Testis (tissue), 2 donors: ENCODE data around the gene SLC47A1.

ENCODE experiments used
- POLR2A ChIP-seq: fragments of 450-650 bp; IDR thresholded peaks from one replicate; pipeline ENCODE4 v1.6.1; 2017; ENCODE audit warnings: antibody characterized with exemption, mild to moderate bottlenecking, moderate library complexity
- TF ChIP-seq, protein P1 (sequence below), 3 experiments: fragments of 450-650 bp in 2 of 3; fragments of 200-600 bp in 1 of 3; sonication (generic) in 1 of 3; IDR thresholded peaks; one replicate each; pipeline ENCODE4 v1.5.1; 2016 to 2019; ENCODE audit warnings: antibody characterized with exemption in 3 of 3, mild to moderate bottlenecking in 2 of 3, moderate library complexity in 1 of 3

DNA sequence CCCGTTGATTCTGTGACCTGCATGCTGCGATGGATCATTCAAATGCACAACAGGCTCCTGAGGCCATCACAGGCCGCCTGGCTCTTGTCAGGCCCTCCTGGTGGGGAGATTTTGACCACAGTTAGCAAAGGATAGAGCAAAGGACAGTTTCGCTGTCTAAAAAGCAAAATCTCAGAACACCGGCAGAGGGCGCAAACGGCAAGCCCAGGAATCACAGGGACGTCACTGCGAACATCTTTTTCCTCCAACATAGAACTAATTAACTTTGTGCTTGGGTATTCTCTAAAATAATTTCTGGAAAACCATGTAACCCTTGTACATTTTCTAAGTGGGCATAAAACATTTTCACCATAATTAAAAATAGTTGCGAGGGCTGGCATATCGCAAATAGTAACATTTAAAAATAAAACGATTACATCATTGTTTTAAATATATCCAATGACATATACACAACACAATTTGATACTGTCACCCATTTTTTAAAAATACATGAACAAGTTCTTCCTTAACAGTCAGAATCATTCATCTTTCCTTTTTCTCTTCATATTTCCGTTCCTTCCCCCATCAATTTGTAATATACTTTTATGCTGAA is 19.7 kb upstream of the SLC47A1 start:
- TF ChIP-seq, protein P1, sequence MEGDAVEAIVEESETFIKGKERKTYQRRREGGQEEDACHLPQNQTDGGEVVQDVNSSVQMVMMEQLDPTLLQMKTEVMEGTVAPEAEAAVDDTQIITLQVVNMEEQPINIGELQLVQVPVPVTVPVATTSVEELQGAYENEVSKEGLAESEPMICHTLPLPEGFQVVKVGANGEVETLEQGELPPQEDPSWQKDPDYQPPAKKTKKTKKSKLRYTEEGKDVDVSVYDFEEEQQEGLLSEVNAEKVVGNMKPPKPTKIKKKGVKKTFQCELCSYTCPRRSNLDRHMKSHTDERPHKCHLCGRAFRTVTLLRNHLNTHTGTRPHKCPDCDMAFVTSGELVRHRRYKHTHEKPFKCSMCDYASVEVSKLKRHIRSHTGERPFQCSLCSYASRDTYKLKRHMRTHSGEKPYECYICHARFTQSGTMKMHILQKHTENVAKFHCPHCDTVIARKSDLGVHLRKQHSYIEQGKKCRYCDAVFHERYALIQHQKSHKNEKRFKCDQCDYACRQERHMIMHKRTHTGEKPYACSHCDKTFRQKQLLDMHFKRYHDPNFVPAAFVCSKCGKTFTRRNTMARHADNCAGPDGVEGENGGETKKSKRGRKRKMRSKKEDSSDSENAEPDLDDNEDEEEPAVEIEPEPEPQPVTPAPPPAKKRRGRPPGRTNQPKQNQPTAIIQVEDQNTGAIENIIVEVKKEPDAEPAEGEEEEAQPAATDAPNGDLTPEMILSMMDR (IDR thresholded peaks at IDR 0.05), result peak; percentile 85 to 90 (median 90)
- no peak for TF ChIP-seq POLR2A
